Hepatocyte (in vitro differentiated cells): ENCODE results near the gene AGBL1. TPM values are rescaled to one million over a fixed set of nuclear protein-coding genes. Genes with fewer than 3 reads are reported as not detected.
A peak's percentile ranks its signal among the peaks of the same experiment; 100 is the strongest.

Source experiments
- DNase-seq: peaks from one replicate; pipeline ENCODE4 v3.0.0-alpha.2; 2016; ENCODE audit warnings: low spot score
- H2AFZ ChIP-seq: fragments of 200-600 bp; sonication (generic); 2 replicates; pipeline ENCODE4 v1.6.0; 2016; ENCODE audit warnings: antibody characterized with exemption, mild to moderate bottlenecking
- H3K27ac ChIP-seq: fragments of 200-600 bp; sonication (generic); 2 replicates; pipeline ENCODE4 v1.5.1; 2016; ENCODE audit warnings: mild to moderate bottlenecking
- H3K27me3 ChIP-seq: fragments of 200-600 bp; sonication (generic); 2 replicates; pipeline ENCODE4 v1.6.1; 2016
- H3K36me3 ChIP-seq: fragments of 200-600 bp; sonication (generic); replicated peaks from 2 replicates; pipeline ENCODE4 v1.5.1; 2016; ENCODE audit warnings: low read depth; ENCODE audit not compliant: insufficient read depth
- H3K4me1 ChIP-seq: fragments of 200-600 bp; sonication (generic); 2 replicates; pipeline ENCODE4 v1.5.1; 2016; ENCODE audit warnings: mild to moderate bottlenecking, moderate library complexity; ENCODE audit not compliant: insufficient read depth
- H3K4me2 ChIP-seq: fragments of 200-600 bp; sonication (generic); 2 replicates; pipeline ENCODE4 v1.6.0; 2016
- H3K4me3 ChIP-seq: fragments of 200-600 bp; sonication (generic); 2 replicates; pipeline ENCODE4 v1.5.1; 2016; ENCODE audit warnings: mild to moderate bottlenecking
- H3K79me2 ChIP-seq: fragments of 200-600 bp; sonication (generic); 2 replicates; pipeline ENCODE4 v1.6.0; 2017; ENCODE audit warnings: mild to moderate bottlenecking
- H3K9me2 ChIP-seq: fragments of 200-600 bp; sonication (generic); replicated peaks from 2 replicates; pipeline ENCODE4 v1.6.0; 2017; ENCODE audit warnings: mild to moderate bottlenecking; ENCODE audit not compliant: insufficient read depth
- H3K9me3 ChIP-seq: fragments of 200-600 bp; sonication (generic); 2 replicates; pipeline ENCODE4 v1.5.1; 2016; ENCODE audit warnings: low read depth, mild to moderate bottlenecking
- H4K20me1 ChIP-seq: fragments of 200-600 bp; sonication (generic); 2 replicates; pipeline ENCODE4 v1.6.0; 2016; ENCODE audit warnings: mild to moderate bottlenecking; ENCODE audit not compliant: insufficient read depth, poor library complexity, severe bottlenecking
- EZH2 ChIP-seq: fragments of 200-600 bp; sonication (generic); IDR thresholded peaks from 2 replicates; pipeline ENCODE4 v1.6.1; 2016; ENCODE audit warnings: antibody characterized with exemption, mild to moderate bottlenecking, borderline replicate concordance
- EZH2phosphoT487 ChIP-seq: fragments of 200-600 bp; sonication (generic); IDR thresholded peaks from one replicate; pipeline ENCODE4 v1.6.1; 2018; ENCODE audit warnings: antibody characterized with exemption, mild to moderate bottlenecking, low read depth, moderate library complexity; ENCODE audit not compliant: unreplicated experiment, severe bottlenecking
- WGBS: methylation state at CpG from one replicate; pipeline ENCODE4 v1.1.6; 2016; ENCODE audit warnings: low lambda C conversion rate; ENCODE audit errors: missing lambda C conversion rate; 5-methylcytosine and 5-hydroxymethylcytosine counted together
- polyA plus RNA-seq: library from polyadenylated mRNA; unstranded; fragments of >200 nt; fragmentation: Nextera tagmentation; extraction: Ambion mirVana; gene quantifications from 2 replicates; pipeline ENCODE4 v1.2.1, GENCODE V29; 2016
- total RNA-seq: library from RNA; depleted of rRNA; stranded (reverse); fragments of >200 nt; gene quantifications from 2 replicates; pipeline ENCODE4 v1.2.3, GENCODE V29; 2014
- TF ChIP-seq, protein P1 (sequence below): fragments of 200-600 bp; sonication (generic); IDR thresholded peaks from 2 replicates; pipeline ENCODE4 v1.5.1; 2016; ENCODE audit warnings: antibody characterized with exemption, mild to moderate bottlenecking; ENCODE audit not compliant: poor library complexity

Gene AGBL1
- total and polyA plus RNA-seq, 2 experiments from 2014 or later = not detected

DNA sequence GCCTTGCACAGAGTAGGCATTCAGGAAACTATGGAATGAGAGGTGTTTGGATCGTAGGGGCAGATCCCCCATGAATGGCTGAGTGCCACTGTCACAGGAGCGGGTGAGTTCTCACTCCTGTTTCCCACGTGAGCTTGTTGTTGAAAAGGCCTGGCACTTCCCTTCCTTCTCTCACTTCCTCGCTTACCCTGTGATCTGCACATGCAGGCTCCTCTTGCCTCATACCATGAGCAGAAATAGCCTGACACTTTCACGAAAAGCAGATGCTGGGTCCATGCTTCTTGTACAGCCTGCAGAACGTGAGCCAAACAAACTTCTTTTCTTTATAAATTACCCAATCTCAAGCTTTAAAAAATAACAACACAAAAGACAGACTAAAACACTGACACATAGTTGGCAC, 55.4 kb downstream of the AGBL1 start:
- H3K4me2 ChIP-seq = no peak overlapping the region
- no peak overlapping the region for H3K27ac ChIP-seq
- no peaks in the 10 kb centered on the region for H3K9me3 ChIP-seq
- no peaks in the 10 kb centered on the region for H3K27me3 ChIP-seq
- no peaks in the 10 kb centered on the region for H3K36me3 ChIP-seq
- DNase-seq = peak; percentile 37
- no peaks in the 10 kb centered on the region for H3K79me2 ChIP-seq
- TF ChIP-seq, protein P1, sequence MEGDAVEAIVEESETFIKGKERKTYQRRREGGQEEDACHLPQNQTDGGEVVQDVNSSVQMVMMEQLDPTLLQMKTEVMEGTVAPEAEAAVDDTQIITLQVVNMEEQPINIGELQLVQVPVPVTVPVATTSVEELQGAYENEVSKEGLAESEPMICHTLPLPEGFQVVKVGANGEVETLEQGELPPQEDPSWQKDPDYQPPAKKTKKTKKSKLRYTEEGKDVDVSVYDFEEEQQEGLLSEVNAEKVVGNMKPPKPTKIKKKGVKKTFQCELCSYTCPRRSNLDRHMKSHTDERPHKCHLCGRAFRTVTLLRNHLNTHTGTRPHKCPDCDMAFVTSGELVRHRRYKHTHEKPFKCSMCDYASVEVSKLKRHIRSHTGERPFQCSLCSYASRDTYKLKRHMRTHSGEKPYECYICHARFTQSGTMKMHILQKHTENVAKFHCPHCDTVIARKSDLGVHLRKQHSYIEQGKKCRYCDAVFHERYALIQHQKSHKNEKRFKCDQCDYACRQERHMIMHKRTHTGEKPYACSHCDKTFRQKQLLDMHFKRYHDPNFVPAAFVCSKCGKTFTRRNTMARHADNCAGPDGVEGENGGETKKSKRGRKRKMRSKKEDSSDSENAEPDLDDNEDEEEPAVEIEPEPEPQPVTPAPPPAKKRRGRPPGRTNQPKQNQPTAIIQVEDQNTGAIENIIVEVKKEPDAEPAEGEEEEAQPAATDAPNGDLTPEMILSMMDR = no peak
- TF ChIP-seq EZH2 (no peak), EZH2phosphoT487 (no peak)
- no peaks in the 10 kb centered on the region for H4K20me1 ChIP-seq
- H3K9me2 ChIP-seq = no peaks in the 10 kb centered on the region
- 80% methylated on average over 6 of the region's 6 CpGs for WGBS
- H3K4me3 ChIP-seq = no peak overlapping the region
- no peaks in the 10 kb centered on the region for H3K4me1 ChIP-seq
- no peak overlapping the region for H2AFZ ChIP-seq

DNA sequence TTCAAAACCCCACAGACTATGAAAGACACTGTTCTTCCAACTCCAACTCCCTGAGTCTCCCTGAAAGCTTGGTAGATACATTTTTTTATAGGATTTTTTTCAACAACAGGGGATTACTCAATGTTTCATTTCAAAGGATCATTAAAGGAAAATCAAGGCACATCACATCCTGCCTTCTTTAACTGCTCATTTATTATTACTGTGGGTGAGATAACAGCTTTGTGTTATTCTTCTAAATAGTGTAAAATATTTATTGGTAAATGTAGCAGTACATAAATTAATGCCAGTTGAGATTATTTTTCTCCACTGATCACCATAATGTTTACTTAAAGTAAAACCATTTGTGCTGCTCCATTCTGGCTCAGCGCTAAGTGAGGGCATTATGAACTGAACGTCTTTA, 57.2 kb downstream of the AGBL1 start:
- 76% methylated on average over 2 of the region's 2 CpGs for WGBS
- H3K36me3 ChIP-seq = no peaks in the 10 kb centered on the region
- H3K4me1 ChIP-seq = no peaks in the 10 kb centered on the region
- H3K4me2 ChIP-seq = no peak overlapping the region
- no peak overlapping the region for H3K4me3 ChIP-seq
- H3K27me3 ChIP-seq = no peaks in the 10 kb centered on the region
- H2AFZ ChIP-seq = no peak overlapping the region
- no peaks in the 10 kb centered on the region for H3K79me2 ChIP-seq
- no peak overlapping the region for H3K27ac ChIP-seq
- no peaks in the 10 kb centered on the region for H3K9me2 ChIP-seq
- TF ChIP-seq, protein P1 = no peak
- TF ChIP-seq EZH2phosphoT487 (no peak), EZH2 (no peak)
- H4K20me1 ChIP-seq = no peaks in the 10 kb centered on the region
- no peaks in the 10 kb centered on the region for H3K9me3 ChIP-seq
- no peak for DNase-seq

DNA sequence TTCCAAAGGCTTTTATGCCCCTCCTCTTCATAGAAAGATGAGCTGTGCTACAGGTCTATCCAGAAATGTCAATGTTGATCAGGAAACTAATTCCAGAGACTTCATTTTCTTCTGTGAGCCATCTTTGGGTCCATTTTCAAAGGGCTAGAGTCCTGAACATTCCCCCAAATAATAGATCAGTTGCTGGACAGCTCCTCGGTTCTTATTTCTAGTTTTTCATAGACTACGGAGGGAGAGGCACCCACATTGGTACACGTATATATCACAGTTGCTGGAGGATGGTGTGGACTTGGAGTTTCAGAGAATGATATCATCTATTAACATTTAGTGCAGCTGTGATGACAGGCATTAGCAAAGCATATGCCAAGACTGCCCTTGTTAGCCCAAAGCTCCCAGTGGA, 59.1 kb downstream of the AGBL1 start:
- Histone ChIP-seq H4K20me1 (no peaks in the 10 kb centered on the region), H3K79me2 (no peaks in the 10 kb centered on the region), H3K4me2 (no peak overlapping the region), H3K4me1 (no peaks in the 10 kb centered on the region), H3K36me3 (no peaks in the 10 kb centered on the region), H2AFZ (no peak overlapping the region), H3K9me2 (no peaks in the 10 kb centered on the region), H3K4me3 (no peak overlapping the region), H3K27me3 (no peaks in the 10 kb centered on the region), H3K27ac (no peak overlapping the region), H3K9me3 (no peaks in the 10 kb centered on the region)
- 62% methylated on average over 3 of the region's 3 CpGs for WGBS
- no peak for TF ChIP-seq EZH2
- TF ChIP-seq, protein P1 = no peak
- TF ChIP-seq EZH2phosphoT487 = no peak
- DNase-seq = no peak

DNA sequence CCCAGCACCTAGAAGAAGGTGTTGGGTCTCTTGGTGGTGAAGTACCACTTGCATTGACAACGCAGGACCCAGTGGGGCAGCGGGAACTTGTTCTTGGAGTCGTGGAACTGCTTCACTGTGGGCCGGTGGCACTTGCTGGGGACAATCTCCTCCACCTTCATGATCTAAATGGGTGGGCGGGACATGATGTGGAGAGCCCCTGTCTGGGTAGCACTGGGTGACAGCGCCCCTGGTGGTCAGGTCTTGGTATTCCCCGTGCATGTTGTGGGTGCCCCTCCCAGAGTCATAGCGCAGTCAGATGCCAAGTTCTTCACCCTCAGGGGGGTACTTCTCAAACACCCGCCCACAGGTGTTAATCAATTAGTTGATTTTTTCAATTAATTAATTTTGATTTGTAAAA, 60.2 kb downstream of the AGBL1 start:
- Histone ChIP-seq H3K4me3 (no peak overlapping the region), H3K79me2 (no peaks in the 10 kb centered on the region), H3K4me1 (no peaks in the 10 kb centered on the region), H2AFZ (no peak overlapping the region), H3K9me3 (no peaks in the 10 kb centered on the region), H4K20me1 (no peaks in the 10 kb centered on the region), H3K27me3 (no peaks in the 10 kb centered on the region), H3K9me2 (no peaks in the 10 kb centered on the region), H3K4me2 (no peak overlapping the region), H3K36me3 (no peaks in the 10 kb centered on the region), H3K27ac (no peak overlapping the region)
- DNase-seq = no peak
- no peak for TF ChIP-seq EZH2
- TF ChIP-seq, protein P1 = peak; percentile 7
- no peak for TF ChIP-seq EZH2phosphoT487
- WGBS = 70% methylated on average over 9 of the region's 9 CpGs
